IMR-90 (cell line): ENCODE data around the gene IKZF3. TPM values are rescaled to one million over a fixed set of nuclear protein-coding genes. Genes with fewer than 3 reads are reported as not detected.

Experiments used
- ATAC-seq: fragments of 200-7000 bp; cut with Tn5 transposase; 2 replicates; pipeline ENCODE4 v1.9.1; 2020; ENCODE audit warnings: low read depth, mild to moderate bottlenecking, moderate library complexity
- BruUV-seq: library from RNA; stranded (reverse); fragments of 400-500 nt; replicated peaks from 2 replicates; lab custom pipeline; 2021; lab: Mats Ljungman, UMichigan
- CTCF ChIA-PET: fragments of 300-600 bp; formaldehyde crosslinking; extraction: SDS; loops from one replicate; lab custom pipeline; 2021; ENCODE audit warnings: antibody characterized with exemption; lab: Yijun Ruan, JAX
- POLR2A ChIA-PET: fragments of 300-600 bp; sonication (Branson Sonifier 250); formaldehyde crosslinking; loops from one replicate; lab custom pipeline; 2022; ENCODE audit warnings: antibody characterized with exemption; ENCODE audit not compliant: unreplicated experiment; lab: Charles Lee
- DNase-seq: peaks from one replicate; pipeline ENCODE4 v3.0.0; 2013
- H2AFZ ChIP-seq: replicated peaks from 2 replicates; pipeline ENCODE3; 2013; ENCODE audit warnings: low read length, mild to moderate bottlenecking; ENCODE audit not compliant: poor library complexity
- H2AK5ac ChIP-seq: 2 replicates; pipeline ENCODE4 v1.6.1; 2013; ENCODE audit warnings: low read depth, low read length, inconsistent platforms
- H2AK9ac ChIP-seq: replicated peaks from 2 replicates; pipeline ENCODE3; 2013; ENCODE audit warnings: mild to moderate bottlenecking, low read depth, low read length, moderate library complexity; ENCODE audit not compliant: poor library complexity
- H2BK120ac ChIP-seq: 2 replicates; pipeline ENCODE4 v1.6.1; 2013; ENCODE audit warnings: low read depth, low read length, inconsistent platforms
- H2BK15ac ChIP-seq: 3 replicates; pipeline ENCODE4 v1.6.1; 2013; ENCODE audit warnings: low read depth, low read length, inconsistent platforms
- H2BK20ac ChIP-seq: 2 replicates; pipeline ENCODE4 v1.6.1; 2013; ENCODE audit warnings: low read depth, mild to moderate bottlenecking, inconsistent platforms, low read length, moderate library complexity
- H2BK5ac ChIP-seq: 2 replicates; pipeline ENCODE4 v1.6.1; 2013; ENCODE audit warnings: mild to moderate bottlenecking, low read depth, low read length, inconsistent platforms; ENCODE audit not compliant: poor library complexity, severe bottlenecking
- H3K14ac ChIP-seq: replicated peaks from 2 replicates; pipeline ENCODE4 v1.6.1; 2013; ENCODE audit warnings: low read depth, low read length, inconsistent platforms
- H3K18ac ChIP-seq: 2 replicates; pipeline ENCODE4 v1.6.1; 2013; ENCODE audit warnings: low read depth, low read length, control low read depth
- H3K23ac ChIP-seq: 2 replicates; pipeline ENCODE4 v1.6.1; 2013; ENCODE audit warnings: low read depth, low read length, inconsistent platforms
- H3K27ac ChIP-seq: 2 replicates; pipeline ENCODE4 v1.5.1; 2013; ENCODE audit warnings: mild to moderate bottlenecking, control low read depth, low read length; ENCODE audit not compliant: insufficient read depth
- H3K27me3 ChIP-seq: 2 replicates; pipeline ENCODE4 v1.6.1; 2013; ENCODE audit warnings: low read length; ENCODE audit not compliant: control insufficient read depth, insufficient read depth
- H3K36me3 ChIP-seq: 2 replicates; pipeline ENCODE4 v1.6.1; 2013; ENCODE audit warnings: low read length, mixed read lengths; ENCODE audit not compliant: control insufficient read depth, insufficient read depth
- H3K4ac ChIP-seq: 2 replicates; pipeline ENCODE4 v1.6.1; 2013; ENCODE audit warnings: low read depth, low read length, inconsistent platforms
- H3K4me1 ChIP-seq: 2 replicates; pipeline ENCODE4 v1.6.1; 2013; ENCODE audit warnings: low read length, mixed read lengths; ENCODE audit not compliant: control insufficient read depth, insufficient read depth
- H3K4me2 ChIP-seq: 2 replicates; pipeline ENCODE4 v1.6.1; 2013; ENCODE audit warnings: low read depth, mild to moderate bottlenecking, control low read depth, low read length, moderate library complexity
- H3K4me3 ChIP-seq: 2 replicates; pipeline ENCODE4 v1.5.1; 2013; ENCODE audit warnings: low read depth, mild to moderate bottlenecking, control low read depth, low read length, moderate library complexity; ENCODE audit not compliant: insufficient read depth
- H3K56ac ChIP-seq: 2 replicates; pipeline ENCODE4 v1.6.1; 2013; ENCODE audit warnings: low read length, inconsistent platforms; ENCODE audit not compliant: insufficient read depth; ENCODE audit errors: extremely low read depth
- H3K79me1 ChIP-seq, 2 experiments: 2 replicates each; pipeline ENCODE4 v1.6.1; 2013; ENCODE audit warnings: low read length in 2 of 2, inconsistent platforms in 1 of 2, low read depth in 1 of 2
- H3K9ac ChIP-seq: 2 replicates; pipeline ENCODE4 v1.6.1; 2013; ENCODE audit warnings: low read depth, low read length, control low read depth
- H3K9me1 ChIP-seq: 2 replicates; pipeline ENCODE4 v1.6.1; 2013; ENCODE audit warnings: low read length, inconsistent platforms; ENCODE audit not compliant: insufficient read depth
- H3K9me3 ChIP-seq: 2 replicates; pipeline ENCODE4 v1.6.1; 2013; ENCODE audit warnings: low read length; ENCODE audit not compliant: control insufficient read depth, insufficient read depth
- H4K20me1 ChIP-seq: 2 replicates; pipeline ENCODE4 v1.6.1; 2013; ENCODE audit warnings: low read length, inconsistent platforms; ENCODE audit not compliant: insufficient read depth
- H4K5ac ChIP-seq: 2 replicates; pipeline ENCODE4 v1.6.1; 2013; ENCODE audit warnings: mild to moderate bottlenecking, low read depth, low read length, control low read depth
- H4K8ac ChIP-seq, 2 experiments: 2 replicates each; pipeline ENCODE4 v1.6.1; 2013; ENCODE audit warnings: low read depth in 2 of 2, low read length in 2 of 2, control low read depth in 1 of 2, inconsistent platforms in 1 of 2
- H4K91ac ChIP-seq: 2 replicates; pipeline ENCODE4 v1.6.1; 2013; ENCODE audit warnings: low read depth, low read length, inconsistent platforms; ENCODE audit not compliant: insufficient read depth
- MAFK ChIP-seq: IDR thresholded peaks from 2 replicates; pipeline ENCODE4 v1.6.1; 2012; ENCODE audit warnings: low read depth, low read length, improper control_type of control experiment
- NFE2L2 ChIP-seq: fragments of 150-350 bp; IDR thresholded peaks from 2 replicates; pipeline ENCODE4 v1.6.1; 2016; ENCODE audit warnings: low read depth, mild to moderate bottlenecking, low read length
- WGBS, 2 experiments: methylation state at CpG; one replicate each; pipeline versions ENCODE4 v1.1.5 to v1.1.7; 2013; ENCODE audit warnings: missing lambda C conversion rate in 2 of 2; ENCODE audit not compliant: insufficient read length in 1 of 2; ENCODE audit errors: extremely low coverage in 2 of 2; 5-methylcytosine and 5-hydroxymethylcytosine counted together
- dilution Hi-C: fragments of 300-500 bp; cut with HindIII; formaldehyde crosslinking; loops from one replicate; pipeline ENCODE4 v1.14.3; 2018; ENCODE audit warnings: low sequenced_read_pairs; ENCODE audit not compliant: unreplicated experiment
- in situ Hi-C: fragments of 300-500 bp; cut with MboI; formaldehyde crosslinking; loops from 3 replicates; pipeline ENCODE4 v1.14.3; 2019; ENCODE audit warnings: low sequenced_read_pairs, inconsistent platforms, mixed read lengths
- intact Hi-C: fragments of 100-400 bp; cut with micrococcal nuclease; formaldehyde crosslinking; loops from 2 replicates; pipeline ENCODE4 v1.10.0; 2022
- polyA plus RNA-seq, 3 experiments: library from polyadenylated mRNA; depleted of rRNA; stranded (reverse); fragments of >200 nt; gene quantifications; 2 replicates each; pipeline ENCODE4 v1.2.3, GENCODE V29; 2012; ENCODE audit warnings: low replicate concordance in 1 of 3
- total RNA-seq: library from RNA; depleted of rRNA; stranded (reverse); fragments of >200 nt; gene quantifications from 2 replicates; pipeline ENCODE4 v1.2.3, GENCODE V29; 2012

IKZF3 gene
- total and polyA plus RNA-seq, 2 of the 4 experiments (the other 2 are of a cell fraction) = not detected

DNA sequence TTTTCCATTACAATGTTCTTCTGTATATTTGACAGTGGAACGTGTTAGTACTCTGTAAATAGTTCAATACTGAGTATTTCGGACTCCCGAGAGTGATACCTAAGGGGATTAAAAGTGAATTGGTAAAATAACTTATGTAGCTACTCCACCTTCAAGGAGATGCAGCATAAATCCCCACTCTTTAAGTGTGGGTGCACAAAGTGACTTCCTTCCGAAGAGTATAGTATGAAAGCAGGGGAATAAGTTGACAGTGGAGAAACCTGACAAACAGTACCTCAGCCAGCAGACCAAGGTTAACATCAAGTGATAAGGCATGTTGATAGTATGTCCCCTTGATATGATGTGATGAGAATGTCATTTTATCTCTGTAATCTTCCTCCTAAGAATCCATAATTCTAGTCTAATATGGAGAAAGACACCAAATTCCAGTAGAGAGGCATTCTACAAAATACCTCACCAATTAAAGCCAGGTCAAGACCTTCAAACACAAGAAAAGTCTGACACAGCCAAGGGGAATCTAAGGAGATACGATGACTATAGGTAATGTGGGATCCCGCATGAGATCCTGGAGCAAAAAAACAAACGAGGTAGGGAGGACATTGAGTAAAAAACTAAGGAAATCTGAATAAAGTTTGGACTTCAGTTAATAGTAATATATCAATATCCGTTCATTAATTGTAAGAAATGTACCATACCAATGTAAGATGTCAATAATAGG is 2.1 kb upstream of the IKZF3 start:
- H3K27me3 ChIP-seq = peaks cover 58% of the 10 kb centered on the region
- WGBS, 2 experiments = no CpG with 5 or more reads among the region's 8 CpGs
- TF ChIP-seq MAFK = no peak
- TF ChIP-seq NFE2L2 = no peak
- H3K9ac ChIP-seq = no peak overlapping the region
- CTCF ChIA-PET = no interaction called here
- H2AFZ ChIP-seq = no peak overlapping the region
- H3K56ac ChIP-seq = no peak overlapping the region
- POLR2A ChIA-PET = no interaction called here
- H3K4me3 ChIP-seq = no peak overlapping the region
- in situ Hi-C loops (no loop called here), intact Hi-C loops (no loop called here), dilution Hi-C loops (no loop called here)
- no peak overlapping the region for H3K4ac ChIP-seq
- no peak overlapping the region for H2BK5ac ChIP-seq
- H2BK15ac ChIP-seq = no peak overlapping the region
- no peak overlapping the region for H3K27ac ChIP-seq
- H3K14ac ChIP-seq = no peak overlapping the region
- peaks cover 2% of the 10 kb centered on the region; the same call in 1 of the 2 replicates for H3K4me1 ChIP-seq
- no peaks in the 10 kb centered on the region for H3K9me1 ChIP-seq
- no peak overlapping the region for H3K18ac ChIP-seq
- H4K20me1 ChIP-seq = no peaks in the 10 kb centered on the region
- H2AK9ac ChIP-seq = no peak overlapping the region
- H4K8ac ChIP-seq = no peak overlapping the region
- no peaks in the 10 kb centered on the region for H3K79me1 ChIP-seq
- H3K4me2 ChIP-seq = no peak overlapping the region
- H2AK5ac ChIP-seq = no peak overlapping the region
- no peak for ATAC-seq
- DNase-seq = no peak
- H4K91ac ChIP-seq = no peak overlapping the region
- H3K36me3 ChIP-seq = no peaks in the 10 kb centered on the region
- no TSS peak for BruUV-seq
- peaks cover 22% of the 10 kb centered on the region for H3K9me3 ChIP-seq
- no peak overlapping the region for H2BK120ac ChIP-seq
- no peak overlapping the region; the same call in 1 of the 2 replicates for H3K23ac ChIP-seq
- no peak overlapping the region for H4K5ac ChIP-seq
- no peak overlapping the region for H2BK20ac ChIP-seq
